ENCODE data around the gene UBE2G1. TPM values are rescaled to one million over a fixed set of nuclear protein-coding genes. Genes with fewer than 3 reads are reported as not detected.
"Not testable (repeated sequence)": the region's sequence is repeated elsewhere in the genome, so short reads cannot be mapped to it uniquely, and the experiment has no call there.

UBE2G1 gene
- total RNA-seq, 1 donor from 2014 or later: 45.7 TPM

GRCh38 chr17:4256952-4257351, 109.5 kb downstream of the UBE2G1 start:
- DNase-seq (ENCODE audit: low spot score in 2 of 2): no peak
- no peak for FAIRE-seq

- DNase-seq (ENCODE audit: low spot score in 2 of 2); FAIRE-seq: not testable (repeated sequence)
These were observed 111.2 kb downstream of the UBE2G1 start for GRCh38 chr17:4255271-4255670.

- DNase-seq (ENCODE audit: low spot score in 2 of 2) (no peak), FAIRE-seq (no peak)
These were observed 115.6 kb downstream of the UBE2G1 start for GRCh38 chr17:4250887-4251286.

GRCh38 chr17:4249452-4250029, 116.9 kb downstream of the UBE2G1 start:
- DNase-seq (ENCODE audit: low spot score in 2 of 2) (no peak), FAIRE-seq (no peak)

GRCh38 chr17:4248504-4249277, 117.8 kb downstream of the UBE2G1 start:
- DNase-seq (ENCODE audit: low spot score in 2 of 2) (no peak), FAIRE-seq (no peak)

GRCh38 chr17:4247971-4248388, 118.5 kb downstream of the UBE2G1 start:
- FAIRE-seq (no peak), DNase-seq (ENCODE audit: low spot score in 2 of 2) (no peak)

- no peak for DNase-seq (ENCODE audit: low spot score in 2 of 2)
- FAIRE-seq: no peak
These were observed 119.0 kb downstream of the UBE2G1 start for GRCh38 chr17:4247361-4247970.

- FAIRE-seq (no peak), DNase-seq (ENCODE audit: low spot score in 2 of 2) (no peak)
These were observed 119.8 kb downstream of the UBE2G1 start for GRCh38 chr17:4246674-4247073.

- DNase-seq (ENCODE audit: low spot score in 2 of 2) (no peak), FAIRE-seq (no peak)
These were observed 124.9 kb downstream of the UBE2G1 start for GRCh38 chr17:4241535-4241934.

- no peak for FAIRE-seq
- DNase-seq (ENCODE audit: low spot score in 2 of 2): no peak
These were observed 130.0 kb downstream of the UBE2G1 start for GRCh38 chr17:4236456-4236855.

- DNase-seq (ENCODE audit: low spot score in 2 of 2) (no peak), FAIRE-seq (no peak)
These were observed 130.8 kb downstream of the UBE2G1 start for GRCh38 chr17:4235372-4236279.

GRCh38 chr17:4234401-4234800, 132.1 kb downstream of the UBE2G1 start:
- no peak for DNase-seq (ENCODE audit: low spot score in 2 of 2)
- FAIRE-seq: no peak

GRCh38 chr17:4233668-4234258, 132.7 kb downstream of the UBE2G1 start:
- FAIRE-seq (no peak), DNase-seq (ENCODE audit: low spot score in 2 of 2) (no peak)

- DNase-seq (ENCODE audit: low spot score in 2 of 2): no peak
These were observed 134.2 kb downstream of the UBE2G1 start for GRCh38 chr17:4232168-4232813.

GRCh38 chr17:4229627-4230541, 136.6 kb downstream of the UBE2G1 start:
- DNase-seq (ENCODE audit: low spot score in 2 of 2): peak in 1 of 2 donors; percentile 49
- no peak for FAIRE-seq

More at GRCh38 chr17:4232168-4232813, 134.2 kb downstream of the UBE2G1 start:
- FAIRE-seq: no peak

- FAIRE-seq (no peak), DNase-seq (ENCODE audit: low spot score in 2 of 2) (no peak)
These were observed 144.4 kb downstream of the UBE2G1 start for GRCh38 chr17:4221899-4222659.

GRCh38 chr17:4221163-4221562, 145.3 kb downstream of the UBE2G1 start:
- DNase-seq (ENCODE audit: low spot score in 2 of 2): no peak
- FAIRE-seq: no peak

- DNase-seq (ENCODE audit: low spot score in 2 of 2): no peak
- no peak for FAIRE-seq
These were observed 145.8 kb downstream of the UBE2G1 start for GRCh38 chr17:4220655-4221054.

Measured in frontal cortex (tissue), 4 donors.